ENCODE measurements around the gene NOB1.

GRCh38 chr16:69787883-69788282 lies 33.2 kb upstream of the NOB1 start:
- TF ChIP-seq PATZ1 (CRISPR knock-in tag; IDR thresholded peaks at IDR 0.05; ENCODE audit: borderline replicate concordance) (no peak), ZNF70 (CRISPR knock-in tag; IDR thresholded peaks at IDR 0.05) (no peak), PPARA (CRISPR knock-in tag; IDR thresholded peaks at IDR 0.05; ENCODE audit: borderline replicate concordance) (no peak), ARNTL (CRISPR knock-in tag; IDR thresholded peaks at IDR 0.05; ENCODE audit: borderline replicate concordance, low read depth) (no peak), ZC3H10 (CRISPR knock-in tag; IDR thresholded peaks at IDR 0.05) (no peak), RARB (CRISPR knock-in tag; IDR thresholded peaks at IDR 0.05) (no peak), ISL1 (CRISPR knock-in tag; IDR thresholded peaks at IDR 0.05) (no peak)

Data from SK-N-SH treated with all-trans-retinoic acid at 6 μM for 48 hours (cell line).